GM12865 (cell line): Measurements from ENCODE around the gene OR10H5.

Source experiments
- DNase-seq: peaks from one replicate; pipeline ENCODE4 v3.0.0; 2010; ENCODE audit warnings: low read depth
- H3K4me3 ChIP-seq: 2 replicates; pipeline ENCODE4 v1.5.1; 2011; ENCODE audit warnings: mild to moderate bottlenecking, low read depth, low read length, control low read depth
- CTCF ChIP-seq: IDR thresholded peaks from 2 replicates; pipeline ENCODE4 v1.5.1; 2011; ENCODE audit warnings: low read length, control low read depth, low read depth, inconsistent platforms; ENCODE audit not compliant: insufficient read depth; ENCODE audit errors: missing control alignments

Gene OR10H5

GRCh38 chr19:15775249-15775648 lies 12.2 kb upstream of the OR10H5 start:
- DNase-seq, result no peak
- H3K4me3 ChIP-seq, result no peak overlapping the region
- TF ChIP-seq CTCF, result no peak

- TF ChIP-seq CTCF, result no peak
- no peak overlapping the region for H3K4me3 ChIP-seq
- no peak for DNase-seq
Measured at GRCh38 chr19:15776264-15776663, 11.2 kb upstream of the OR10H5 start.

GRCh38 chr19:15776991-15777970 lies 10.2 kb upstream of the OR10H5 start:
- DNase-seq, result no peak
- H3K4me3 ChIP-seq, result no peak overlapping the region
- TF ChIP-seq CTCF, result no peak

GRCh38 chr19:15779756-15780476 lies 7.5 kb upstream of the OR10H5 start:
- TF ChIP-seq CTCF, result no peak
- DNase-seq, result no peak
- H3K4me3 ChIP-seq, result no peak overlapping the region

- no peak overlapping the region for H3K4me3 ChIP-seq
- no peak for DNase-seq
- no peak for TF ChIP-seq CTCF
Measured at GRCh38 chr19:15780610-15781418, 6.6 kb upstream of the OR10H5 start.

- no peak overlapping the region for H3K4me3 ChIP-seq
- TF ChIP-seq CTCF, result no peak
- no peak for DNase-seq
Measured at GRCh38 chr19:15781661-15782060, 5.8 kb upstream of the OR10H5 start.
